Loucy (cell line): ENCODE measurements around the gene SURF6.

ENCODE experiments used
- CTCF ChIP-seq: fragments of 200-600 bp; sonication (generic); conservative IDR thresholded peaks from 2 replicates; pipeline ENCODE4 v1.5.1; 2014; ENCODE audit warnings: mild to moderate bottlenecking, antibody characterized with exemption, low read length
- EZH2phosphoT487 ChIP-seq: fragments of 200-600 bp; IDR thresholded peaks from 2 replicates; pipeline ENCODE4 v1.6.1; 2018; ENCODE audit warnings: antibody characterized with exemption, mild to moderate bottlenecking, moderate library complexity, borderline replicate concordance

GRCh38 chr9:133348718-133349573 is 13.0 kb upstream of the SURF6 start:
- TF ChIP-seq CTCF, result no peak
- TF ChIP-seq EZH2phosphoT487, result no peak
